ENCODE measurements around the gene ICE2. TPM values are rescaled to one million over a fixed set of nuclear protein-coding genes. Genes with fewer than 3 reads are reported as not detected.

Gene ICE2
- total RNA-seq, 1 experiment from 2014 or later, result 62.8 TPM

GRCh38 chr15:60370105-60370868 is 108.7 kb downstream of the ICE2 start (continued):
- TF ChIP-seq, protein P1, sequence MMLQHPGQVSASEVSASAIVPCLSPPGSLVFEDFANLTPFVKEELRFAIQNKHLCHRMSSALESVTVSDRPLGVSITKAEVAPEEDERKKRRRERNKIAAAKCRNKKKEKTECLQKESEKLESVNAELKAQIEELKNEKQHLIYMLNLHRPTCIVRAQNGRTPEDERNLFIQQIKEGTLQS (IDR thresholded peaks at IDR 0.05), result no peak
- no peak for TF ChIP-seq CBX3 (IDR thresholded peaks at IDR 0.05; ENCODE audit: low read depth)

DNA sequence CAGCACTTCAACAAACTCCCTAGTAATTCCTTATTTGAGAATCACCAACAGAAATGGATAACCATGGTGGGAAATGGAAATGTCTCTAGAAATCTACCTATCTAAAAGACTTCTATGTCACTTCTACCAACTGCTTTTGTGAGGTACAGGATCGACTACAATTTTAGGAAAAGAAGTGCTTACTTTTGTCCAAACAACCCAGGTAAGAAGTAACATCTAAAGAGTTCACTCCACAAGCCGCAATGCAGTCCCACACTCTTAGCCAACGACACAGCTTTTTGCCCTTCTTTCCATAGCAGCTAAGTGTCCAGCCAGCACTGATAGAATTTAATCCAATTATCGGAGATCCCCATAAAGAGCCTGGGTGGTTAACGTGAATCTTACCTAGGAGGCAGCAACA is 109.2 kb downstream of the ICE2 start:
- BruUV-seq (replicated peaks), result no TSS peak
- ChIA-PET CTCF (interaction anchor here (1.3 kb wide), 1 partner anchor 9 kb away, joined by 5 read pairs; no protein-coding TSS in a partner anchor), POLR2A (interaction anchor here (8.0 kb wide), 1 partner anchor 28 kb away, joined by 49 read pairs; the partner anchor contains the start of gene ANXA2), RAD21 (ENCODE audit: low non-redundant PET in 1 of 2, low total read pairs in 2 of 2, uncharacterized antibody in 2 of 2, unreplicated experiment in 2 of 2) (no interaction called here)
- Histone ChIP-seq H3K4me1 (ENCODE audit: control insufficient read depth in 1 of 2, insufficient read depth in 2 of 2, low read length in 2 of 2) (peaks cover 62 to 74% of the 10 kb centered on the region in 2 experiments), H3K4me3 (replicated peaks in 1 of 2; ENCODE audit: low read depth in 1 of 2, low read length in 2 of 2) (no peak overlapping the region), H3K27ac (ENCODE audit: low read depth, low read length) (peak overlapping the region; percentile 93), H3K79me2 (ENCODE audit: insufficient read depth, low read length) (peaks cover 75% of the 10 kb centered on the region), H3K9me2 (ENCODE audit: insufficient read depth) (no peaks in the 10 kb centered on the region; the same call in 1 of the 2 replicates), H3K4me2 (ENCODE audit: low read length) (peak overlapping the region; percentile 65; the same call in 1 of the 2 replicates), H3K27me3 (ENCODE audit: insufficient read depth, low read length) (no peaks in the 10 kb centered on the region), H4K20me1 (ENCODE audit: insufficient read depth) (0 out of 2 replicates have a peak, but pooled peaks cover 4% of the 10 kb centered on the region), H3K36me3 (ENCODE audit: control insufficient read depth in 1 of 2, insufficient read depth in 2 of 2, low read length in 2 of 2) (peaks cover 12 to 39% of the 10 kb centered on the region in 2 experiments), H2AFZ (ENCODE audit: low read depth, low read length, poor library complexity, severe bottlenecking) (no peak overlapping the region), H3K9ac (ENCODE audit: low read length) (peak overlapping the region; percentile 63), H3K9me3 (ENCODE audit: control insufficient read depth in 1 of 2, insufficient read depth in 1 of 2, low read depth in 1 of 2, low read length in 2 of 2) (no peaks in the 10 kb centered on the region)
- intact Hi-C loops (cut with micrococcal nuclease), result loop anchor here (5.0 kb wide), 1 partner anchor 108 kb away; the partner anchor contains the start of gene ICE2
- DNase-seq (ENCODE audit: low read depth, low spot score) (no peak), ATAC-seq (no peak)
- no peak for TF ChIP-seq ELF1 (IDR thresholded peaks at IDR 0.05; ENCODE audit: borderline replicate concordance, low read depth)
- TF ChIP-seq, protein P2, sequence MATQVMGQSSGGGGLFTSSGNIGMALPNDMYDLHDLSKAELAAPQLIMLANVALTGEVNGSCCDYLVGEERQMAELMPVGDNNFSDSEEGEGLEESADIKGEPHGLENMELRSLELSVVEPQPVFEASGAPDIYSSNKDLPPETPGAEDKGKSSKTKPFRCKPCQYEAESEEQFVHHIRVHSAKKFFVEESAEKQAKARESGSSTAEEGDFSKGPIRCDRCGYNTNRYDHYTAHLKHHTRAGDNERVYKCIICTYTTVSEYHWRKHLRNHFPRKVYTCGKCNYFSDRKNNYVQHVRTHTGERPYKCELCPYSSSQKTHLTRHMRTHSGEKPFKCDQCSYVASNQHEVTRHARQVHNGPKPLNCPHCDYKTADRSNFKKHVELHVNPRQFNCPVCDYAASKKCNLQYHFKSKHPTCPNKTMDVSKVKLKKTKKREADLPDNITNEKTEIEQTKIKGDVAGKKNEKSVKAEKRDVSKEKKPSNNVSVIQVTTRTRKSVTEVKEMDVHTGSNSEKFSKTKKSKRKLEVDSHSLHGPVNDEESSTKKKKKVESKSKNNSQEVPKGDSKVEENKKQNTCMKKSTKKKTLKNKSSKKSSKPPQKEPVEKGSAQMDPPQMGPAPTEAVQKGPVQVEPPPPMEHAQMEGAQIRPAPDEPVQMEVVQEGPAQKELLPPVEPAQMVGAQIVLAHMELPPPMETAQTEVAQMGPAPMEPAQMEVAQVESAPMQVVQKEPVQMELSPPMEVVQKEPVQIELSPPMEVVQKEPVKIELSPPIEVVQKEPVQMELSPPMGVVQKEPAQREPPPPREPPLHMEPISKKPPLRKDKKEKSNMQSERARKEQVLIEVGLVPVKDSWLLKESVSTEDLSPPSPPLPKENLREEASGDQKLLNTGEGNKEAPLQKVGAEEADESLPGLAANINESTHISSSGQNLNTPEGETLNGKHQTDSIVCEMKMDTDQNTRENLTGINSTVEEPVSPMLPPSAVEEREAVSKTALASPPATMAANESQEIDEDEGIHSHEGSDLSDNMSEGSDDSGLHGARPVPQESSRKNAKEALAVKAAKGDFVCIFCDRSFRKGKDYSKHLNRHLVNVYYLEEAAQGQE (IDR thresholded peaks at IDR 0.05; ENCODE audit: low read depth), result no peak
- TF ChIP-seq CTCF (IDR thresholded peaks at IDR 0.05 in 2 of 3, conservative IDR thresholded peaks at IDR 0.05 in 1 of 3; ENCODE audit: borderline replicate concordance in 1 of 3, insufficient read depth in 1 of 3, low read depth in 2 of 3, low read length in 2 of 3), result no peak
- TF ChIP-seq SRF (IDR thresholded peaks at IDR 0.05; ENCODE audit: low read depth), result no peak
- no peak for TF ChIP-seq ZBTB33 (IDR thresholded peaks at IDR 0.05; ENCODE audit: extremely low read depth, insufficient replicate concordance, low read length)
- no peak for TF ChIP-seq SP1 (IDR thresholded peaks at IDR 0.05; ENCODE audit: low read depth)
- no peak for TF ChIP-seq POLR2AphosphoS5 (IDR thresholded peaks at IDR 0.05; ENCODE audit: low read depth, low read length)
- no peak for TF ChIP-seq EZH2phosphoT487 (IDR thresholded peaks at IDR 0.05; ENCODE audit: borderline replicate concordance)
- no peak for TF ChIP-seq TCF7L2 (IDR thresholded peaks at IDR 0.05; ENCODE audit: borderline replicate concordance, extremely low read depth, insufficient read depth, insufficient read length)
- TF ChIP-seq EGR1 (IDR thresholded peaks at IDR 0.05; ENCODE audit: low read depth), result no peak
- no peak for TF ChIP-seq JUND (IDR thresholded peaks at IDR 0.05)
- TF ChIP-seq, protein P1 (IDR thresholded peaks at IDR 0.05), result no peak

Measured in HCT116 (cell line).